D721Med (cell line): Measurements from ENCODE around the gene GPR39.

Experiments used
- DNase-seq: peaks from one replicate; pipeline ENCODE4 v3.0.0; 2011; ENCODE audit warnings: low spot score; ENCODE audit not compliant: insufficient read length
- FAIRE-seq: peaks from 2 replicates; lab custom pipeline; 2011; peaks lifted over from hg19 to GRCh38; lab: Jason Lieb, UNC
- CTCF ChIP-seq: IDR thresholded peaks from 2 replicates; pipeline ENCODE4 v1.5.1; 2012; ENCODE audit warnings: mild to moderate bottlenecking, control low read depth; ENCODE audit not compliant: insufficient read depth; ENCODE audit errors: missing control alignments

The GPR39 gene

GRCh38 chr2:132609101-132609890 lies 192.7 kb downstream of the GPR39 start:
- FAIRE-seq (no peak), DNase-seq (no peak)
- no peak for TF ChIP-seq CTCF

- no peak for TF ChIP-seq CTCF
- DNase-seq (no peak), FAIRE-seq (no peak)
Measured at GRCh38 chr2:132611719-132612118, 195.1 kb downstream of the GPR39 start.

- no peak for TF ChIP-seq CTCF
- no peak for FAIRE-seq
Measured at GRCh38 chr2:132615329-132616085, 198.9 kb downstream of the GPR39 start.

GRCh38 chr2:132617989-132618388 lies 201.4 kb downstream of the GPR39 start:
- no peak for FAIRE-seq
- no peak for TF ChIP-seq CTCF
- no peak for DNase-seq

More at GRCh38 chr2:132615329-132616085, 198.9 kb downstream of the GPR39 start:
- DNase-seq = no peak

- TF ChIP-seq CTCF = no peak
- no peak for FAIRE-seq
- DNase-seq = no peak
Measured at GRCh38 chr2:132618734-132619133, 202.1 kb downstream of the GPR39 start.

- DNase-seq (no peak), FAIRE-seq (no peak)
- TF ChIP-seq CTCF = no peak
Measured at GRCh38 chr2:132620115-132620514, 203.5 kb downstream of the GPR39 start.
